GM12874 (cell line): ENCODE measurements around the gene PAX8.

ENCODE experiments used
- CTCF ChIP-seq: IDR thresholded peaks from 2 replicates; pipeline ENCODE4 v1.5.1; 2011; ENCODE audit warnings: low read depth, mild to moderate bottlenecking, control low read depth, low read length, moderate library complexity; ENCODE audit not compliant: insufficient read depth

PAX8 gene

GRCh38 chr2:113228351-113228750 is 50.4 kb downstream of the PAX8 start:
- no peak for TF ChIP-seq CTCF

GRCh38 chr2:113227698-113228097 is 51.0 kb downstream of the PAX8 start:
- TF ChIP-seq CTCF, result no peak

DNA sequence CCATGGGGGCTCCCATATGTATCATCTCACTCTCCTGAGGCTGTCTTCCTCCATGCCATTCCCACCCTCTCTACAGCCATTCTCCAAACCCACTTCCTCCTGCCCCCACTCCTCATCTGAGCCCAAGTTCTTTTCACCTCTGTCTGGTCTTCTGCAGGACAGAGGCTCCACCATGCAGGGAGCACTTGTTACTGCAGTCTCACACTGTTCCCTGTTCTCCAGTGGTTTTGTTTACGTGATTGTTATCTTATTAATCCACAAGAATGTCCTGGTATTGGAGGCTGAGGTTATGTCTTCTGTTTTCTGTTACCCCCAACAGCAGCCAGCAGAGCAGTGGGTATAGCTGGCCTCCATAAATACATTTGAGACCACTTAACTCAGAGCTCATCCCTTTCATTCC is 51.4 kb downstream of the PAX8 start:
- no peak for TF ChIP-seq CTCF

GRCh38 chr2:113226462-113226861 is 52.3 kb downstream of the PAX8 start:
- TF ChIP-seq CTCF, result no peak

DNA sequence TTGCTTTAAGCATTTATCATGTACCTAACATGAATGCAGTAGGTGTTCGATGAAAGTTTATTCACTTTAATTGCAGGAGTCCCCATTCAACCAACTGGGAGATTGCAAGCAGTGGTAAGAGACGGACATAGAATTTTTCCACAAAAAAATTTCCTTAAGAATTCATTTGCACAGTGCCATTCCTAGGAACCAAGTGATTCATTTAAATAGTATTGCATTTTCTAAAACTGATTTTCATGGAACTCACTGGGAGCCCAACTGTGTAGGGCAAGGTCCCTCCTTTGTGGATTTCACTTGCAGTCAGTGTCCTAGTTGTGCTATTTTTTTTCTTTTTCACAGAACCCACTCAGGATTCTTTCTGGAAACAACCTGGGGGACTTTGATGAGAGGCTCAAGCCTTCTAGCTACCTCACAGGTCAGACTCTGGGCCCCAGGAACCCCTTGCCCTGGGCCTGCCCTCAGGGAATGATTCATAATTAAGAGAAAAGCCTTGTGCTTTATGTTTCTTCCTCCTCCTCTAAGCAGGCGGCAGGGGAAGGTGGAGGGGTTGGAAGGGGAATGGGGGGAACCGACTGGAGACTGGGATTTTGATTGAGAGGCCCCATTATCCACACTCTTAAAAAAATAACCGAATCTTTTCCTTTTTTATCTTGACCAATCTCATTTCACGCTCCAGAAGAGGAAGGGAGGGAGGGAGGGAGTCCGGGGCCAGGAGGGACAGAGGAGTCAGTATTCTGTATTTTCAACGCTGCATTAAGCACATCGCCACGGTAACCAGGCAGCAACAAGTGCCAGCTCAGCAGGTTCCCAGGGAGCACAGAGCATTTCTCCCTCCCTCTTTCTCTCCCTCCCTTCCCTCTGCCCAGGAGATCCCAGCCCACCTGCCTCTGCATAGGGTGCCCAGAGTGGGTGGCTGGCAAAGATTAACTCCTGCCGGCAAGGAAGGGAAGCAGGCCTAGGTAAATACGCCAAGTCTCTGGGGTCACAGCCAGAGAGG is 53.2 kb downstream of the PAX8 start:
- no peak for TF ChIP-seq CTCF

DNA sequence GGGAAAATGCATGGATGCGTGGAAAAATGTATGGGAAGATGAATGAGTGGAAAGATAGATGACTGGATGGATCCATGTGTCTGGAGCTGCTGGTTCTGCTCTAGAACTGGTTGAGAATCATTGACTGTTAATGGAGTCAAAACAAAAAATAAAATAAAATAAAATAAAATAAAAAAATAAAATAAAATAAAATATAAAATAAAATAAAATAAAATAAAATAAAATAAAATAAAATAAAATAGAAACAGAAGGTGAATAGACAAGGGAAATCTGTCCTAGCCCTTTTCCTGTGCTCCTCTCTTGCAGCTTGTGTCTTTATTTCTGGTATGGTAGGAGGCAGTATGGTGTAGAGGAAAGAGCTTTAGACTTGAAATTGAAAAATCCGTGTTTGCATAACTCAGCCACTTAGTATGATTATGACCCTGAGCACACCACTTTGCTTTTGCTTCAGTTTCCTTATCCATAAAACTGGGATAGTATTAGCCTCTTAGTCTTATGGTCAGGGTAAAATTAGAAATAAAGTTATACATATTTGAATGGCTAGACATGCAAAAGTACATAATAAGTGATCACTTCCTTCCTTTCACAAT is 54.0 kb downstream of the PAX8 start:
- no peak for TF ChIP-seq CTCF

GRCh38 chr2:113223813-113224212 is 54.9 kb downstream of the PAX8 start:
- TF ChIP-seq CTCF, result no peak
